ENCODE results near the gene ATP10A.

Gene ATP10A

DNA sequence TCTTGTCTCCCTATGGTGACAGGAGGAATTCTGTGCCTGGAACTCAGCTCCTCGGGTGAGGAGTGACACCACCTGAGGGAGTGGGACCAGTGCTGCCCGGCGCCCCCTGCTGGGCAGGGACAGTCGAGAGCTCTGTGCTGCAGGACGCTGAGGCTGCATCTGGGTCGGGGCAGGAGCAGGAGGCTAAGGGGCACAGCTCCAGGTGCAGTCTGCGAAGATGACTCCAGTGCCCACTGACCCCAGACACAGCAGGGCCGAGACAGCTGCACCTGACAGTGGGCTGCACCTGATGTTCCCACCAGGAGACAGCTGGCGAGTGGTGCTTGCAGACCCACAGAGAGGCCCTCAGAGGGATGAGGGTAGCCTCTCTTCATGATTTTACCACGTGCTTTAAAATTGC, 152.9 kb downstream of the ATP10A start:
- no peak for TF ChIP-seq EZH2 (IDR thresholded peaks at IDR 0.05)
- TF ChIP-seq POLR2AphosphoS5 (IDR thresholded peaks at IDR 0.05; ENCODE audit: borderline replicate concordance, low read depth, low read length) = no peak
- no peak for TF ChIP-seq FOXP2 (optimal IDR thresholded peaks at IDR 0.05; ENCODE audit: control extremely low read depth, extremely low read length, insufficient read depth)
- Histone ChIP-seq H3K27ac (no peak overlapping the region), H3K4me3 (no peak overlapping the region), H3K9me3 (ENCODE audit: low read depth, low read length) (no peaks in the 10 kb centered on the region), H3K36me3 (ENCODE audit: insufficient read depth, low read length) (no peaks in the 10 kb centered on the region), H3K9ac (ENCODE audit: insufficient read length) (no peak overlapping the region)
- no peak for DNase-seq (ENCODE audit: low read depth, low spot score)

DNA sequence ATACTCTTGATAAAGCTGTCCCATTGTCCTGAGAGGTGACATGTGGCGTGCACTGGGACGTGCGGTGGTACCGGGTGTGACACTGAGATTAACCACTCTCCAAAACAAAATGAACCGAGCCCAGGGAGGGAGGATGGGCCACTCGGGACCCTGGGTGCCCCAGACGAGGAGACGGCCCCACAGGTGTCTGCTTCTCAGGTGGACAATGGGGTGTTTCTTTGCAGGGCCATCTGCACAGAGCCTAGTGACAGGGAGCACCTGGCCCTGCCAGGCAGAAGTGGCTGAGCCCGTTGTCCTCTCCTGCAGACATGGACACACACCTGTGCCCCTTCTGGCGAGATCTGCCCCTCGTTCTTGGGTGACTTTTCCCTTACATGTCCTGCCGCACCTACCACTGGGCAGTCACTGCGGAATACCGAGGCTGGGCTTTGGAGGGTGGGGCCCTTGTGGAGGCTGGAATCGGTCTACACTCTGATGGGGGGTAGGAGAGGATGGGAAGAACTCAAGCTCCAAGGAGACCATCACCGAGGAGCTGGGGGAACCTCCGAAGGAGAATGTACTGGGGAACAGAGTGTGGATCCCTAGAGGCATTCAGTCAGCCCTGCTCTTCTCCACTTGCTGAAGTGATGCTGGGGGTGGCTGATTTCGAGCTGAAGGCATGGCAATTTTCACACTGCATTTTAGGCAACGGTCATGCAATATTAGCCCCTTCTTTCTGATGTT, 153.5 kb downstream of the ATP10A start:
- Histone ChIP-seq H3K9me3 (ENCODE audit: low read depth, low read length) (no peaks in the 10 kb centered on the region), H3K4me3 (no peak overlapping the region), H3K9ac (ENCODE audit: insufficient read length) (no peak overlapping the region), H3K36me3 (ENCODE audit: insufficient read depth, low read length) (no peaks in the 10 kb centered on the region), H3K27ac (no peak overlapping the region)
- DNase-seq (ENCODE audit: low read depth, low spot score) = no peak
- TF ChIP-seq EZH2 (IDR thresholded peaks at IDR 0.05) (no peak), FOXP2 (optimal IDR thresholded peaks at IDR 0.05; ENCODE audit: control extremely low read depth, extremely low read length, insufficient read depth) (no peak), POLR2AphosphoS5 (IDR thresholded peaks at IDR 0.05; ENCODE audit: borderline replicate concordance, low read depth, low read length) (no peak)

DNA sequence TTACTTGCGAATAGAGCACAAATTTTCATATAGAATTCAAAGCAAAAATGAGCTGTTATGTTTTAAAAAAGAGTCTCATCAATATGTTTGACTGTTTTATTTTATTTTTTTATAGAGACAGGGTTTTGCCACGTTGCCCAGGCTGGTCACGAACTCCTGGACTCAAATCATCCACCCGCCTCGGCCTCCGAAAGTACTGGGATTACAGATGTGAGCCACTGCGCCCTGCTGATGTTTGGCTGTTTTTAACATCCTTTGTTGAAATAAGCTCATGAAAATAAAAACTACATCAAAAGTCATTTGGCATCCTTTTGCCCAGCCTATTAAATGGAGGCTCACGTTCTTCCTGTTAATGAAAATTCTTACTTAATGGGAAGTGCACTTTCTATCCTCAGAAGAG, 154.7 kb downstream of the ATP10A start:
- Histone ChIP-seq H3K9ac (ENCODE audit: insufficient read length) (no peak overlapping the region), H3K36me3 (ENCODE audit: insufficient read depth, low read length) (no peaks in the 10 kb centered on the region), H3K27ac (no peak overlapping the region), H3K9me3 (ENCODE audit: low read depth, low read length) (no peaks in the 10 kb centered on the region), H3K4me3 (no peak overlapping the region)
- TF ChIP-seq FOXP2 (optimal IDR thresholded peaks at IDR 0.05; ENCODE audit: control extremely low read depth, extremely low read length, insufficient read depth) (no peak), EZH2 (IDR thresholded peaks at IDR 0.05) (no peak), POLR2AphosphoS5 (IDR thresholded peaks at IDR 0.05; ENCODE audit: borderline replicate concordance, low read depth, low read length) (no peak)
- DNase-seq (ENCODE audit: low read depth, low spot score) = no peak

DNA sequence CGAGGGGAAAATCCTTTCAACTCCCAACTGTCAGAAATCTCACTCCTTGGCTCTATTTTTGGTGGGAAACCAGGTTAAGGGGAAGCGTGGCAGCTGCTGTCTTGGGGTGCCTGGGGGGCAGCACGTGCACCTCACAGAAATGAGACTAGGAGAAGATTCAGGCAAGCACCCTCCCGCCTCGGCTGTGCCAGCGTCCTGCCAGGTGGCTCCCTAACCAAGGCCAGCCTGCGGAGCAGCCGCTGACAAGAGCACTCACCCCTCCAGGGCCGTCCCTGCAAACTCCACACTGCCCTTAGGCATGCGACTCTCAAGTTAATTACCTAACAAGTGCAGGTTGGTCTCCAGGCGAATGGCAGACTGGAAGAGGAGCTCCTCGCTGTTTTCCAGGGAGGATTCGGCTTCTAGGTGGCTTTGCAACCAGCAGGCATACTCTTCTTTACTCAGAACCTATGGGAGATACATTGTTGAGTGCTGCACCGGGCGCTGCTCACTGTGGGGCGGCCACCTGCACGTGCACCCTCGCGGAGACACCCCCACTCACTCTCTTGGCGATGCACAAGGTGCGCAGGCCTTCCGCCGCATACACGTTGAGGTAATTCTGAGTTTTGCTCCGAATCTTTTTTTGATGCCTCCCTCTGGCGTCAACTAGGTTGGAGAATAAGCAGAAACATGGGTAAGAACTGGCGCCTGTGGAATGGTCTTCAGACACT, 155.3 kb downstream of the ATP10A start:
- DNase-seq (ENCODE audit: low read depth, low spot score) = no peak
- Histone ChIP-seq H3K4me3 (no peak overlapping the region), H3K9ac (ENCODE audit: insufficient read length) (no peak overlapping the region), H3K36me3 (ENCODE audit: insufficient read depth, low read length) (no peaks in the 10 kb centered on the region), H3K27ac (no peak overlapping the region), H3K9me3 (ENCODE audit: low read depth, low read length) (no peaks in the 10 kb centered on the region)
- TF ChIP-seq FOXP2 (optimal IDR thresholded peaks at IDR 0.05; ENCODE audit: control extremely low read depth, extremely low read length, insufficient read depth) (no peak), POLR2AphosphoS5 (IDR thresholded peaks at IDR 0.05; ENCODE audit: borderline replicate concordance, low read depth, low read length) (no peak), EZH2 (IDR thresholded peaks at IDR 0.05) (no peak)

DNA sequence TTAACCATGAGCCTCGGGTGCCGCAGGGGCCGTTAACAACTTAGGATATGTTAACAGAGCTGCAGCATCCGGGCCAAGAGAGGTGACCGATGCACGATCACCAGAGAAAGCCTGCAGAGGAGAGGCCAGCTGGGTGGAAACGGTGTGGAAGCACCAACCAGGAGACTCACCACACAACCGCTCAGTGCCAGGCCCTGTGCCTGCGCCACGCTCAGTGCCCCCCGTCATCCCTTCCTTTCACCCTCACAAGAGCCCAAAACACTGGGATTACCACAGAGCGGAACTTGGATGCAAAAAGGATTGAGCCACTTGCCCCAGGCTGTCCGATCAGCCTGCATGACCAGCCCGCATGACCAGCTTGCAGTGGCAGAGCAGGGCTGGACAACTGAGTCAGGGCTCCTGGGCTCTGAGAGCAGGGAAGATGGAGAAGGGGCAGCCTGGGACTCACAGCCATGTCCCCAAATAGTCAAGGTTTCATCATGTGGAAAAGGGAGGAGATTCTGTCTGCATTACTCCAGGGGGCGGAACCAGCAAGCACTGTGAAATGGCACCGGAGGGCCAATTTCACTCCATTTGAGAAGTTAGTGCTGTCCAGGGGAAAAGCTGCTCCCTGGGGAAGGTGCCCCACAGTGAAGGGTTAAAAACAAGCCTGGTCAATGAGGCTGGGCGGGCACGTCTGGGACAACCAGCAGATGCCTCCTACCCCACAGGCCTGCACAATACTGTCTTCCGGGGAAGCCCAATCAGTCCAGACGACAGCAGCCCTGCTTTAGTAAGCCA, 156.8 kb downstream of the ATP10A start:
- H3K27ac ChIP-seq = no peak overlapping the region
- no peak overlapping the region for H3K9ac ChIP-seq (ENCODE audit: insufficient read length)
- H3K4me3 ChIP-seq = no peak overlapping the region
- no peak for DNase-seq (ENCODE audit: low read depth, low spot score)
- no peak for TF ChIP-seq POLR2AphosphoS5 (IDR thresholded peaks at IDR 0.05; ENCODE audit: borderline replicate concordance, low read depth, low read length)
- TF ChIP-seq EZH2 (IDR thresholded peaks at IDR 0.05) = no peak
- no peak for TF ChIP-seq FOXP2 (optimal IDR thresholded peaks at IDR 0.05; ENCODE audit: control extremely low read depth, extremely low read length, insufficient read depth)
- H3K9me3 ChIP-seq (ENCODE audit: low read depth, low read length) = no peaks in the 10 kb centered on the region
- H3K36me3 ChIP-seq (ENCODE audit: insufficient read depth, low read length) = no peaks in the 10 kb centered on the region

DNA sequence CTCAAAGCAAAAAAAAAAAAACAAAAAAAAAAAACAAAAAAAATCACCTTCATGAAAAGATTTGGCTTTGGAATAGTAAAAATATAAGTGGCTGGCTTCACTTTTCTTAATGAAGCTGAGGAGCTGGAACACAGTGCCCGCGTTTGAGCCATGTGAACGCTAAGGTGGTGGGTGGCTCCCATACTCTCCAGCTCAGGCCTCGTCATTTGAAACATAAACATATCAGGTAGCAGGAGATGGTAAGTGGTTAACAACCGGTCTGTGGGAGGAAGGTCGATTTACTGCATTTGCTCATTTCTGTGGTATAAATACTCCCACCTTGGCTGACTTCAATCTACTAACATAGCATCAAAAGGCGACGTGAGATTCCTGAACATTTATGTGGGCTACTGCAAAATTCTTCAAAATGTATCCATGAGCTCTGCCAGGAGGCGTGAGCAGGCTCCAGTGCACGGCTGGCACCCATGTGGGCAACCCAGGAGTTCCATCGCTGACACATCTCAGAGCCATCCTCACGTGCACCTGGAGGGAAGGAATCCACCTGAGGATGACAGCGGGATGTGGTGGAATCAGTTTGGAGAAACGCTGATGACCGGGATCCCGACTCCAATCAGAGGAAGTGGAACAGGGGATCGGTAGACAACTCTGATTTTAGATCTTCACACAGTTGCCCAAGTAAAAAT, 157.6 kb downstream of the ATP10A start:
- no peak for TF ChIP-seq FOXP2 (optimal IDR thresholded peaks at IDR 0.05; ENCODE audit: control extremely low read depth, extremely low read length, insufficient read depth)
- no peak for TF ChIP-seq POLR2AphosphoS5 (IDR thresholded peaks at IDR 0.05; ENCODE audit: borderline replicate concordance, low read depth, low read length)
- no peak for TF ChIP-seq EZH2 (IDR thresholded peaks at IDR 0.05)
- H3K27ac ChIP-seq = no peak overlapping the region
- no peak overlapping the region for H3K4me3 ChIP-seq
- DNase-seq (ENCODE audit: low read depth, low spot score) = no peak
- no peaks in the 10 kb centered on the region for H3K9me3 ChIP-seq (ENCODE audit: low read depth, low read length)
- H3K36me3 ChIP-seq (ENCODE audit: insufficient read depth, low read length) = no peaks in the 10 kb centered on the region
- H3K9ac ChIP-seq (ENCODE audit: insufficient read length) = no peak overlapping the region

DNA sequence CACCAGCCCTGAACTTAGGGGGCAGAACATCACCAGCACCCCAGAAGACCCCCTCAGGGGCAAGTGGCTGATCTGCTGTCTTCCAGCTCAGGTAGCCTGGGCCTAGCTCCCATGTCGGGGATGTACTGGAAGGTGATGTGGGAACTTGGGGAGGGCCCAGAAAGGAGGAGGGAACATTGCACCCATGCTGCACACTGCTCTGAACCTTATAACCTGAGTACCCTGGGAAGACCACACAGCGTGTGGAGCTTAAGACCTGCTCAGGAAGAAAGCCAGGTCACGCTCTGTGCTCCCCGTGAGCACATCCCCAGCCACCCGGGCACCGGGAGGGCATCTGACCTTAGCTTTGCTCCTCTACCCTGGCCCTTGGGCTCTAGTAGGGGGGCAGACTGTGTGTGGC, 159.4 kb downstream of the ATP10A start:
- Histone ChIP-seq H3K27ac (no peak overlapping the region), H3K36me3 (ENCODE audit: insufficient read depth, low read length) (no peaks in the 10 kb centered on the region), H3K9me3 (ENCODE audit: low read depth, low read length) (no peaks in the 10 kb centered on the region), H3K4me3 (no peak overlapping the region), H3K9ac (ENCODE audit: insufficient read length) (no peak overlapping the region)
- TF ChIP-seq FOXP2 (optimal IDR thresholded peaks at IDR 0.05; ENCODE audit: control extremely low read depth, extremely low read length, insufficient read depth) (no peak), POLR2AphosphoS5 (IDR thresholded peaks at IDR 0.05; ENCODE audit: borderline replicate concordance, low read depth, low read length) (no peak), EZH2 (IDR thresholded peaks at IDR 0.05) (no peak)
- no peak for DNase-seq (ENCODE audit: low read depth, low spot score)
